SK-N-SH treated with all-trans-retinoic acid at 6 μM for 48 hours (cell line): ENCODE results near the gene CCDC24.

Source experiments
- BACH2 ChIP-seq: fragments of 250-450 bp; sonication (Bioruptor Pico); IDR thresholded peaks from 2 replicates; pipeline ENCODE4 v1.9.0; 2021; ENCODE audit warnings: mild to moderate bottlenecking, borderline replicate concordance
- ESRRG ChIP-seq: fragments of 250-450 bp; sonication (Bioruptor Pico); IDR thresholded peaks from 2 replicates; pipeline ENCODE4 v1.6.1; 2021; ENCODE audit warnings: mild to moderate bottlenecking
- ZC3H10 ChIP-seq: fragments of 250-450 bp; sonication (Bioruptor Pico); IDR thresholded peaks from 2 replicates; pipeline ENCODE4 v1.5.1; 2021; ENCODE audit warnings: mild to moderate bottlenecking, moderate library complexity
- ZFP3 ChIP-seq: fragments of 250-450 bp; sonication (Bioruptor Pico); IDR thresholded peaks from 2 replicates; pipeline ENCODE4 v1.5.0; 2020; ENCODE audit warnings: mild to moderate bottlenecking, moderate library complexity
- TF ChIP-seq, protein P1 (sequence below): fragments of 250-450 bp; sonication (Bioruptor Pico); IDR thresholded peaks from 2 replicates; pipeline ENCODE4 v1.5.0; 2020; ENCODE audit warnings: mild to moderate bottlenecking, moderate library complexity

- TF ChIP-seq ZC3H10 (CRISPR knock-in tag) = no peak
- TF ChIP-seq, protein P1, sequence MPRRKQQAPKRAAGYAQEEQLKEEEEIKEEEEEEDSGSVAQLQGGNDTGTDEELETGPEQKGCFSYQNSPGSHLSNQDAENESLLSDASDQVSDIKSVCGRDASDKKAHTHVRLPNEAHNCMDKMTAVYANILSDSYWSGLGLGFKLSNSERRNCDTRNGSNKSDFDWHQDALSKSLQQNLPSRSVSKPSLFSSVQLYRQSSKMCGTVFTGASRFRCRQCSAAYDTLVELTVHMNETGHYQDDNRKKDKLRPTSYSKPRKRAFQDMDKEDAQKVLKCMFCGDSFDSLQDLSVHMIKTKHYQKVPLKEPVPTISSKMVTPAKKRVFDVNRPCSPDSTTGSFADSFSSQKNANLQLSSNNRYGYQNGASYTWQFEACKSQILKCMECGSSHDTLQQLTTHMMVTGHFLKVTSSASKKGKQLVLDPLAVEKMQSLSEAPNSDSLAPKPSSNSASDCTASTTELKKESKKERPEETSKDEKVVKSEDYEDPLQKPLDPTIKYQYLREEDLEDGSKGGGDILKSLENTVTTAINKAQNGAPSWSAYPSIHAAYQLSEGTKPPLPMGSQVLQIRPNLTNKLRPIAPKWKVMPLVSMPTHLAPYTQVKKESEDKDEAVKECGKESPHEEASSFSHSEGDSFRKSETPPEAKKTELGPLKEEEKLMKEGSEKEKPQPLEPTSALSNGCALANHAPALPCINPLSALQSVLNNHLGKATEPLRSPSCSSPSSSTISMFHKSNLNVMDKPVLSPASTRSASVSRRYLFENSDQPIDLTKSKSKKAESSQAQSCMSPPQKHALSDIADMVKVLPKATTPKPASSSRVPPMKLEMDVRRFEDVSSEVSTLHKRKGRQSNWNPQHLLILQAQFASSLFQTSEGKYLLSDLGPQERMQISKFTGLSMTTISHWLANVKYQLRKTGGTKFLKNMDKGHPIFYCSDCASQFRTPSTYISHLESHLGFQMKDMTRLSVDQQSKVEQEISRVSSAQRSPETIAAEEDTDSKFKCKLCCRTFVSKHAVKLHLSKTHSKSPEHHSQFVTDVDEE = no peak
- TF ChIP-seq BACH2 = no peak
- no peak for TF ChIP-seq ZFP3 (CRISPR knock-in tag)
- no peak for TF ChIP-seq ESRRG (CRISPR knock-in tag)
Measured at GRCh38 chr1:43969416-43969745, 22.0 kb upstream of the CCDC24 start.
